Uterus (tissue), 2 donors: ENCODE data around the gene HSD3B2.

Experiments
- POLR2A ChIP-seq, 2 donors: fragments of 450-650 bp; IDR thresholded peaks; one replicate each; pipeline ENCODE4 v1.6.1; 2016; ENCODE audit warnings: antibody characterized with exemption in 2 of 2, mild to moderate bottlenecking in 1 of 2, moderate library complexity in 1 of 2
- TF ChIP-seq, protein P1 (sequence below), 4 experiments: fragments of 200-600 bp in 2 of 4; fragments of 450-650 bp in 2 of 4; sonication (generic) in 2 of 4; IDR thresholded peaks; one replicate each; pipeline ENCODE4 v1.5.1; 2016 to 2019; ENCODE audit warnings: antibody characterized with exemption in 4 of 4, mild to moderate bottlenecking in 2 of 4, moderate library complexity in 1 of 4

DNA sequence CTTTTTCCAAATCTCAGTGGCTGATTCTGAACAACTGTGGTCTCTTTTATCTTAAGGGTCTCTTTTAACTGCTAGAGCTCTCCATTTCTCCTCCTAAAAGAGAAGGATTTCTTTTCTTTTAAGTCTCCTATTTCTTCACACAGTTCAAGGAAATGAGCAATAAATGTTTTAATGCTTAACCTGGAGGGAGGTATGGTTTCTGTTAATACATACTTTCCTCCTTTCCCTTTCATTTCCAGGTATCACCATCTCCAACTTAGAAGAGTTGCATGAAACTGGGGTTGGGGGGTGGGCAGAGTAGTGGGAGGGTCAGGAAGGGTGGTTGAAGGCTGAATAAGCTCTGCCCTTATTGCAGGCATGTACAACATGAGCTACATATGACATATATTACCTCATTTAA, 31.4 kb downstream of the HSD3B2 start:
- TF ChIP-seq POLR2A (IDR thresholded peaks at IDR 0.05): no peak
- TF ChIP-seq, protein P1, sequence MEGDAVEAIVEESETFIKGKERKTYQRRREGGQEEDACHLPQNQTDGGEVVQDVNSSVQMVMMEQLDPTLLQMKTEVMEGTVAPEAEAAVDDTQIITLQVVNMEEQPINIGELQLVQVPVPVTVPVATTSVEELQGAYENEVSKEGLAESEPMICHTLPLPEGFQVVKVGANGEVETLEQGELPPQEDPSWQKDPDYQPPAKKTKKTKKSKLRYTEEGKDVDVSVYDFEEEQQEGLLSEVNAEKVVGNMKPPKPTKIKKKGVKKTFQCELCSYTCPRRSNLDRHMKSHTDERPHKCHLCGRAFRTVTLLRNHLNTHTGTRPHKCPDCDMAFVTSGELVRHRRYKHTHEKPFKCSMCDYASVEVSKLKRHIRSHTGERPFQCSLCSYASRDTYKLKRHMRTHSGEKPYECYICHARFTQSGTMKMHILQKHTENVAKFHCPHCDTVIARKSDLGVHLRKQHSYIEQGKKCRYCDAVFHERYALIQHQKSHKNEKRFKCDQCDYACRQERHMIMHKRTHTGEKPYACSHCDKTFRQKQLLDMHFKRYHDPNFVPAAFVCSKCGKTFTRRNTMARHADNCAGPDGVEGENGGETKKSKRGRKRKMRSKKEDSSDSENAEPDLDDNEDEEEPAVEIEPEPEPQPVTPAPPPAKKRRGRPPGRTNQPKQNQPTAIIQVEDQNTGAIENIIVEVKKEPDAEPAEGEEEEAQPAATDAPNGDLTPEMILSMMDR (IDR thresholded peaks at IDR 0.05): no peak
